WERI-Rb-1 (cell line): ENCODE data around the gene PALB2.

Source experiments
- DNase-seq: peaks from one replicate; pipeline ENCODE4 v3.0.0-alpha.2; 2020
- H3K27ac ChIP-seq: fragments of 250-450 bp; sonication (Bioruptor Pico); 2 replicates; pipeline ENCODE4 v1.5.1; 2020; ENCODE audit warnings: mild to moderate bottlenecking, moderate library complexity
- H3K27me3 ChIP-seq: fragments of 250-450 bp; sonication (Bioruptor Pico); 2 replicates; pipeline ENCODE4 v1.5.1; 2021; ENCODE audit warnings: mild to moderate bottlenecking, low read depth, moderate library complexity; ENCODE audit not compliant: insufficient read depth, severe bottlenecking
- H3K36me3 ChIP-seq: fragments of 250-450 bp; sonication (Bioruptor Pico); 2 replicates; pipeline ENCODE4 v1.5.1; 2020; ENCODE audit warnings: mild to moderate bottlenecking, moderate library complexity
- H3K4me3 ChIP-seq: 2 replicates; pipeline ENCODE4 v1.5.1; 2011; ENCODE audit warnings: low read depth, mild to moderate bottlenecking, control low read depth, low read length
- H3K9me3 ChIP-seq: fragments of 250-450 bp; sonication (Bioruptor Pico); 2 replicates; pipeline ENCODE4 v1.5.1; 2021; ENCODE audit warnings: mild to moderate bottlenecking, moderate library complexity; ENCODE audit not compliant: severe bottlenecking
- CTCF ChIP-seq: IDR thresholded peaks from 2 replicates; pipeline ENCODE4 v1.5.1; 2011; ENCODE audit warnings: low read depth, mild to moderate bottlenecking, control low read depth, inconsistent platforms, low read length

PALB2 gene

GRCh38 chr16:23567602-23568001 is 73.5 kb downstream of the PALB2 start:
- no peaks in the 10 kb centered on the region for H3K27me3 ChIP-seq
- H3K36me3 ChIP-seq = peaks cover 81% of the 10 kb centered on the region
- H3K9me3 ChIP-seq = no peaks in the 10 kb centered on the region
- TF ChIP-seq CTCF = no peak
- no peak for DNase-seq
- H3K4me3 ChIP-seq = no peak overlapping the region
- H3K27ac ChIP-seq = no peak overlapping the region

- no peak overlapping the region for H3K4me3 ChIP-seq
- no peak overlapping the region for H3K27ac ChIP-seq
- H3K36me3 ChIP-seq = peaks cover 82% of the 10 kb centered on the region
- no peaks in the 10 kb centered on the region for H3K9me3 ChIP-seq
- H3K27me3 ChIP-seq = no peaks in the 10 kb centered on the region
- DNase-seq = no peak
- no peak for TF ChIP-seq CTCF
Observed at GRCh38 chr16:23566724-23567123, 74.4 kb downstream of the PALB2 start.

GRCh38 chr16:23564575-23565363 is 76.3 kb downstream of the PALB2 start:
- H3K27ac ChIP-seq = no peak overlapping the region
- H3K27me3 ChIP-seq = no peaks in the 10 kb centered on the region
- DNase-seq = no peak
- H3K36me3 ChIP-seq = peaks cover 89% of the 10 kb centered on the region
- no peak overlapping the region for H3K4me3 ChIP-seq
- TF ChIP-seq CTCF = no peak
- H3K9me3 ChIP-seq = no peaks in the 10 kb centered on the region

GRCh38 chr16:23563186-23563585 is 77.9 kb downstream of the PALB2 start:
- Histone ChIP-seq H3K27ac (no peak overlapping the region), H3K36me3 (peaks cover 82% of the 10 kb centered on the region), H3K4me3 (no peak overlapping the region), H3K9me3 (no peaks in the 10 kb centered on the region), H3K27me3 (no peaks in the 10 kb centered on the region)
- TF ChIP-seq CTCF = no peak
- no peak for DNase-seq

- Histone ChIP-seq H3K27me3 (no peaks in the 10 kb centered on the region), H3K4me3 (no peak overlapping the region), H3K9me3 (no peaks in the 10 kb centered on the region), H3K27ac (no peak overlapping the region), H3K36me3 (peaks cover 78% of the 10 kb centered on the region)
- TF ChIP-seq CTCF = no peak
- DNase-seq = no peak
Observed at GRCh38 chr16:23562505-23562904, 78.6 kb downstream of the PALB2 start.

- Histone ChIP-seq H3K27ac (no peak overlapping the region), H3K27me3 (no peaks in the 10 kb centered on the region), H3K4me3 (no peak overlapping the region), H3K9me3 (no peaks in the 10 kb centered on the region), H3K36me3 (peaks cover 69% of the 10 kb centered on the region)
- DNase-seq = no peak
- no peak for TF ChIP-seq CTCF
Observed at GRCh38 chr16:23561586-23561985, 79.5 kb downstream of the PALB2 start.
